ENCODE data around the gene MAPKAP1.

DNA sequence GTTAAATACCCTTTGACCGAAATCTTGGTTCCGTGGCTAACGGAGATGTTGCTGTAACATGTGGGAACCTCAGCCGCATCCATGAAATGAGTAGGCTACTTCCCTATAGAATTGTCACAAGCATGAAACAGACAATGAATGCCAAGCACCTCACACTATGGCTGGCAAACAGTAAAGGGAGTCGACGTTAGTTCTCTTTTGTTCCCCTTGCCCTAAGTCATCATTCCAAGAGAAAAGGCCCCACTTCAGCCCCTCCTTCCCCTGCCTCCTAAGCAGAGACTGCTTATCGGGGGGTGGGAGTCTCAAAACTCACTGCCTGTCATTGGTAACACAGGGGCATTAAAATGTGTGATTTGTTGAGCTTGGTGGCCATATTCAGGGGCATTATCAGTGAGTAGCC, 159.6 kb downstream of the MAPKAP1 start:
- TF ChIP-seq, protein P1, sequence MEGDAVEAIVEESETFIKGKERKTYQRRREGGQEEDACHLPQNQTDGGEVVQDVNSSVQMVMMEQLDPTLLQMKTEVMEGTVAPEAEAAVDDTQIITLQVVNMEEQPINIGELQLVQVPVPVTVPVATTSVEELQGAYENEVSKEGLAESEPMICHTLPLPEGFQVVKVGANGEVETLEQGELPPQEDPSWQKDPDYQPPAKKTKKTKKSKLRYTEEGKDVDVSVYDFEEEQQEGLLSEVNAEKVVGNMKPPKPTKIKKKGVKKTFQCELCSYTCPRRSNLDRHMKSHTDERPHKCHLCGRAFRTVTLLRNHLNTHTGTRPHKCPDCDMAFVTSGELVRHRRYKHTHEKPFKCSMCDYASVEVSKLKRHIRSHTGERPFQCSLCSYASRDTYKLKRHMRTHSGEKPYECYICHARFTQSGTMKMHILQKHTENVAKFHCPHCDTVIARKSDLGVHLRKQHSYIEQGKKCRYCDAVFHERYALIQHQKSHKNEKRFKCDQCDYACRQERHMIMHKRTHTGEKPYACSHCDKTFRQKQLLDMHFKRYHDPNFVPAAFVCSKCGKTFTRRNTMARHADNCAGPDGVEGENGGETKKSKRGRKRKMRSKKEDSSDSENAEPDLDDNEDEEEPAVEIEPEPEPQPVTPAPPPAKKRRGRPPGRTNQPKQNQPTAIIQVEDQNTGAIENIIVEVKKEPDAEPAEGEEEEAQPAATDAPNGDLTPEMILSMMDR (IDR thresholded peaks at IDR 0.05; ENCODE audit: poor library complexity, severe bottlenecking) = no peak
- TF ChIP-seq MXI1 (conservative IDR thresholded peaks at IDR 0.05; ENCODE audit: poor library complexity, severe bottlenecking) = no peak
- no peak for TF ChIP-seq RAD21 (conservative IDR thresholded peaks at IDR 0.05)
- TF ChIP-seq EP300 (conservative IDR thresholded peaks at IDR 0.05; ENCODE audit: poor library complexity, severe bottlenecking) = no peak
- TF ChIP-seq EZH2 (IDR thresholded peaks at IDR 0.05; ENCODE audit: borderline replicate concordance, insufficient read depth, low read length, poor library complexity, severe bottlenecking) = no peak
- TF ChIP-seq TAF1 (IDR thresholded peaks at IDR 0.05; ENCODE audit: low read depth) = no peak
- no peak for TF ChIP-seq POLR2AphosphoS5 (IDR thresholded peaks at IDR 0.05)
- TF ChIP-seq, protein P2, sequence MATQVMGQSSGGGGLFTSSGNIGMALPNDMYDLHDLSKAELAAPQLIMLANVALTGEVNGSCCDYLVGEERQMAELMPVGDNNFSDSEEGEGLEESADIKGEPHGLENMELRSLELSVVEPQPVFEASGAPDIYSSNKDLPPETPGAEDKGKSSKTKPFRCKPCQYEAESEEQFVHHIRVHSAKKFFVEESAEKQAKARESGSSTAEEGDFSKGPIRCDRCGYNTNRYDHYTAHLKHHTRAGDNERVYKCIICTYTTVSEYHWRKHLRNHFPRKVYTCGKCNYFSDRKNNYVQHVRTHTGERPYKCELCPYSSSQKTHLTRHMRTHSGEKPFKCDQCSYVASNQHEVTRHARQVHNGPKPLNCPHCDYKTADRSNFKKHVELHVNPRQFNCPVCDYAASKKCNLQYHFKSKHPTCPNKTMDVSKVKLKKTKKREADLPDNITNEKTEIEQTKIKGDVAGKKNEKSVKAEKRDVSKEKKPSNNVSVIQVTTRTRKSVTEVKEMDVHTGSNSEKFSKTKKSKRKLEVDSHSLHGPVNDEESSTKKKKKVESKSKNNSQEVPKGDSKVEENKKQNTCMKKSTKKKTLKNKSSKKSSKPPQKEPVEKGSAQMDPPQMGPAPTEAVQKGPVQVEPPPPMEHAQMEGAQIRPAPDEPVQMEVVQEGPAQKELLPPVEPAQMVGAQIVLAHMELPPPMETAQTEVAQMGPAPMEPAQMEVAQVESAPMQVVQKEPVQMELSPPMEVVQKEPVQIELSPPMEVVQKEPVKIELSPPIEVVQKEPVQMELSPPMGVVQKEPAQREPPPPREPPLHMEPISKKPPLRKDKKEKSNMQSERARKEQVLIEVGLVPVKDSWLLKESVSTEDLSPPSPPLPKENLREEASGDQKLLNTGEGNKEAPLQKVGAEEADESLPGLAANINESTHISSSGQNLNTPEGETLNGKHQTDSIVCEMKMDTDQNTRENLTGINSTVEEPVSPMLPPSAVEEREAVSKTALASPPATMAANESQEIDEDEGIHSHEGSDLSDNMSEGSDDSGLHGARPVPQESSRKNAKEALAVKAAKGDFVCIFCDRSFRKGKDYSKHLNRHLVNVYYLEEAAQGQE (IDR thresholded peaks at IDR 0.05; ENCODE audit: borderline replicate concordance) = no peak
